ENCODE data around the gene TUBG2.

Gene TUBG2

GRCh38 chr17:42618442-42619150 is 40.5 kb upstream of the TUBG2 start:
- TF ChIP-seq RAD21 (IDR thresholded peaks at IDR 0.05; ENCODE audit: low read depth) (peak; percentile 37), EP300 (IDR thresholded peaks at IDR 0.05; ENCODE audit: borderline replicate concordance) (no peak)

GRCh38 chr17:42623271-42623670 is 35.8 kb upstream of the TUBG2 start:
- TF ChIP-seq FOXM1 (IDR thresholded peaks at IDR 0.05; ENCODE audit: borderline replicate concordance, low read depth) (no peak), EGR1 (IDR thresholded peaks at IDR 0.05) (no peak), TEAD4 (IDR thresholded peaks at IDR 0.05) (no peak), CREB1 (IDR thresholded peaks at IDR 0.05; ENCODE audit: low read depth) (no peak), REST (IDR thresholded peaks at IDR 0.05; ENCODE audit: low read depth) (no peak), EP300 (IDR thresholded peaks at IDR 0.05; ENCODE audit: borderline replicate concordance) (no peak), NFIC (IDR thresholded peaks at IDR 0.05) (no peak), MAX (IDR thresholded peaks at IDR 0.05) (no peak), YY1 (IDR thresholded peaks at IDR 0.05; ENCODE audit: low read depth) (no peak), CEBPB (IDR thresholded peaks at IDR 0.05) (no peak), RAD21 (IDR thresholded peaks at IDR 0.05; ENCODE audit: low read depth) (no peak)
- TF ChIP-seq, protein P1, sequence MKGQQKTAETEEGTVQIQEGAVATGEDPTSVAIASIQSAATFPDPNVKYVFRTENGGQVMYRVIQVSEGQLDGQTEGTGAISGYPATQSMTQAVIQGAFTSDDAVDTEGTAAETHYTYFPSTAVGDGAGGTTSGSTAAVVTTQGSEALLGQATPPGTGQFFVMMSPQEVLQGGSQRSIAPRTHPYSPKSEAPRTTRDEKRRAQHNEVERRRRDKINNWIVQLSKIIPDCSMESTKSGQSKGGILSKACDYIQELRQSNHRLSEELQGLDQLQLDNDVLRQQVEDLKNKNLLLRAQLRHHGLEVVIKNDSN (IDR thresholded peaks at IDR 0.05) = no peak

DNA sequence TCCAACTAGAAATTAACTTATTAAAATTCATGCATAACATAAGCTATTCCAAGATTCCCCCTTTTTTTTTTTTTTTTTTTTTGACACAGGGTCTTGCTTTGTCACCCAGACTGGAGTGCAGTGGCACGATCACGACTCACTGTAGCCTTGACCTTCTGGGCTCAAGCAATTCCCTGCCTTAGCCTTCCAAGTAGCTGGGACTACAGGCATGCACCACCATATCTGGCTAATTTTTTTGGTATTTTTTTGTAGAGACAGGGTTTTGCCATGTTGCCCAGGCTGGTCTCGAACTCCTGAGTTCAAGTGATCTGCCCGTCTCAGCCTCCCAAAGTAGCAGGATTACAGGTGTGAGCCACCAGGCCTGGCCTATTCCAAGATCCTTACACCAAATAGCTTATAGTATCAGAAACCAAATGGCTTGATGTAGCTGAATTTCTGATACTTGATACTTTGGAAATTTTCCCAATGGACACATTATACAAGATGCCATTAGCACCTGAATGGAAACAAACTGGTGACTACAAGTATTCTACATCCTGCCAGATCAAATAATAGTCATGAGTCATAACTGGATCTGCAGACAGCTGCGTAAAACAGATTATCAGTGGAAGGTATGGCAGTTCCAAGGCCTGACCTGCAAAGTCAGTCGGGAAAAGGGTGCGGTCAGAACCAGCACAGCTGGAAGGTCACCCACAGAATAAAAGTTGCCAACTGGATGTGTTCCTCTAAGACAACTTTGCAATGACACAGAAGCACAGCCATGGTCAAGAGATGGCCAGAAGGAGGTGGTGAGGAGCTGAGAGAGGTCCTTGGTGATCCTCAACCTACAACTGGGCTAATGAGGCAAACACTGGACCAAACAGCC is 35.1 kb upstream of the TUBG2 start:
- no peak for TF ChIP-seq ZBTB7A (IDR thresholded peaks at IDR 0.05; ENCODE audit: low read depth)
- TF ChIP-seq, protein P1 (IDR thresholded peaks at IDR 0.05) = 0 out of 2 replicates have a peak, but pooled peaks have one; percentile 15
- peak; percentile 73; the same call in 1 of the 2 replicates for TF ChIP-seq TEAD4 (IDR thresholded peaks at IDR 0.05)
- peak; percentile 85 for TF ChIP-seq EP300 (IDR thresholded peaks at IDR 0.05; ENCODE audit: borderline replicate concordance)
- TF ChIP-seq EGR1 (IDR thresholded peaks at IDR 0.05) = no peak
- TF ChIP-seq TCF12 (IDR thresholded peaks at IDR 0.05; ENCODE audit: low read depth) = peak; percentile 84
- peak; percentile 63; the same call in 1 of the 2 replicates for TF ChIP-seq FOXM1 (IDR thresholded peaks at IDR 0.05; ENCODE audit: borderline replicate concordance, low read depth)
- TF ChIP-seq MAX (IDR thresholded peaks at IDR 0.05) = 0 out of 2 replicates have a peak, but pooled peaks have one; percentile 45
- TF ChIP-seq YY1 (IDR thresholded peaks at IDR 0.05; ENCODE audit: low read depth) = no peak
- no peak for TF ChIP-seq TAF1 (IDR thresholded peaks at IDR 0.05; ENCODE audit: low read depth)
- TF ChIP-seq NFIC (IDR thresholded peaks at IDR 0.05) = peak; percentile 89

DNA sequence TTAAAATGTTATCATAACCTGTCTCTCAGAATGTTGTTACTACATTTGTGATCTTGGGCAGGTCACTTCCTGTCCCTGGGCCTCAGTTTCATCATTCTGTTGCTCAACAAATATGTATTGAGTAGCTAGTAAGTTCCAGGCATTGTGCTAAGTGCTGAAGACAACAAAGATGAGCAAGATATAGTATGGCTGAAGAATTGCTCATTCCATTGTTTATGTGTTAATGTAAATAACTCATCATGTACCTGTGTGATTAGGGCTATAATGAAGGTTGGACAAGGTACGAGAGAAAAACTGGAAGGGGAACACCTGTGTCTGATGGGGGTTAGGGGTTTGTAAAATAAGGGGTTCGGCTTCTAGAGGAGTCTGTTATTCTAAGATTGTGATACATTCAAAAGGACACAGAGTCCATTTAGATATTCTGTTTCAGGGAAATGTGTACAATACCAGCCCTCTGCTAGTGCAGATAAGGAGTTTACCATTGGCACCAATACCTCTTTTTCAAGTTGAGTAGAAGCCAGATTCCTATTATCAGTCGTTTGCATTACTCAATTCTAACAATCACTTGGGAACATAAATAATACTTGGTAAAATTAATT is 29.6 kb upstream of the TUBG2 start:
- no peak for TF ChIP-seq YY1 (IDR thresholded peaks at IDR 0.05; ENCODE audit: low read depth)
- TF ChIP-seq REST (IDR thresholded peaks at IDR 0.05; ENCODE audit: low read depth) = no peak
- no peak for TF ChIP-seq TCF12 (IDR thresholded peaks at IDR 0.05; ENCODE audit: low read depth)
- no peak for TF ChIP-seq NFIC (IDR thresholded peaks at IDR 0.05)
- TF ChIP-seq, protein P1 (IDR thresholded peaks at IDR 0.05) = no peak
- no peak for TF ChIP-seq CEBPB (IDR thresholded peaks at IDR 0.05)
- TF ChIP-seq EP300 (IDR thresholded peaks at IDR 0.05; ENCODE audit: borderline replicate concordance) = no peak
- TF ChIP-seq MAX (IDR thresholded peaks at IDR 0.05) = no peak
- no peak for TF ChIP-seq TAF1 (IDR thresholded peaks at IDR 0.05; ENCODE audit: low read depth)
